Upper lobe of left lung (tissue), 4 donors: ENCODE results near the gene GBP5.

Source experiments
- EP300 ChIP-seq, 4 donors: sonication (generic); formaldehyde crosslinking; IDR thresholded peaks; one replicate each; pipeline ENCODE4 v1.5.1; 2017; ENCODE audit warnings: antibody characterized with exemption in 4 of 4, control low read depth in 2 of 4
- POLR2A ChIP-seq, 4 donors: fragments of 450-650 bp; IDR thresholded peaks; one replicate each; pipeline ENCODE4 v1.5.1; 2016 to 2017; ENCODE audit warnings: antibody characterized with exemption in 4 of 4, mild to moderate bottlenecking in 2 of 4
- POLR2AphosphoS5 ChIP-seq, 2 donors: sonication (generic); formaldehyde crosslinking; IDR thresholded peaks; one replicate each; pipeline ENCODE4 v1.5.1; 2017; ENCODE audit warnings: antibody characterized with exemption in 2 of 2
- TF ChIP-seq, protein P1 (sequence below), 6 experiments: fragments of 450-650 bp in 4 of 6; fragments of 200-600 bp in 2 of 6; sonication (generic) in 2 of 6; IDR thresholded peaks; one replicate each; pipeline ENCODE4 v1.5.1; 2016 to 2019; ENCODE audit warnings: antibody characterized with exemption in 6 of 6

DNA sequence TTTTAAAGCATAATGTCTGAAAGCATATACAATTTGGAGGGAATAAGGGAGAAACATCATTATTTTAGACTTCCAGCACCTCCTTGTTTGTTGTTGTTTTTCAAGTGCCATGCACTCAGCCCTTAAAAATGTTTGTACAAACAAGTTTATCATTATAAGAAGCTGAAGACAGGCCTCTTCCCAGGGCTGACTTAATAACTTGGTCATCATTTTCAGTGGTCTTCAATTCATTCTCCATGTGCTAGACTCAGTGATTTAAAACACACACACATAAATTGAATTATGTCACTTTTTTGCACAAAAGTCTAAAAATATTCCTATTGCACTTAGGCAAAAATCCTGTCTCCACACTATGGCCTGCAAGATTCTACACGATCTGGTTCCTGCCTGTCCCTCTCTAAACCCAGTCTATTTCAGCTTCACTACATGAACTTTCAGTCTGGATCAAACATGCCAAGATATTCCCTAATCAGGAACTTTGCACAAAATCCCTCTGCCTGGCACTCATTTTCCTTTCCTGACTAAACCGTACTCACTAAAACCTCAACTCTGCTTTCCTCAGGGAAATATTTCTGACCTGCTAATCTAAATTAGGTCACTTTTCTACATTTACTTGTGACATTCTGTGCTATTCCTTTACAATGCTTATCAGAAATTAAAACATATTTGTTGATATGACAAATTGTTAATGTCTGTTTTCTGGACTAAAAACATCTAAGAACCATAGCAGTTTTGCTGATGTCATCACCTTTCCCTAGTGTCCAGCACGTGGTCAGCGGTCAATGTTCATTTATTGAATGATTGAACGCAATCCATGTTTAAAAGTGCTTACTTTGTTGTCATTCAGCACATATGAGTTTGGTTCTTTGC, 14.8 kb upstream of the GBP5 start:
- TF ChIP-seq, protein P1, sequence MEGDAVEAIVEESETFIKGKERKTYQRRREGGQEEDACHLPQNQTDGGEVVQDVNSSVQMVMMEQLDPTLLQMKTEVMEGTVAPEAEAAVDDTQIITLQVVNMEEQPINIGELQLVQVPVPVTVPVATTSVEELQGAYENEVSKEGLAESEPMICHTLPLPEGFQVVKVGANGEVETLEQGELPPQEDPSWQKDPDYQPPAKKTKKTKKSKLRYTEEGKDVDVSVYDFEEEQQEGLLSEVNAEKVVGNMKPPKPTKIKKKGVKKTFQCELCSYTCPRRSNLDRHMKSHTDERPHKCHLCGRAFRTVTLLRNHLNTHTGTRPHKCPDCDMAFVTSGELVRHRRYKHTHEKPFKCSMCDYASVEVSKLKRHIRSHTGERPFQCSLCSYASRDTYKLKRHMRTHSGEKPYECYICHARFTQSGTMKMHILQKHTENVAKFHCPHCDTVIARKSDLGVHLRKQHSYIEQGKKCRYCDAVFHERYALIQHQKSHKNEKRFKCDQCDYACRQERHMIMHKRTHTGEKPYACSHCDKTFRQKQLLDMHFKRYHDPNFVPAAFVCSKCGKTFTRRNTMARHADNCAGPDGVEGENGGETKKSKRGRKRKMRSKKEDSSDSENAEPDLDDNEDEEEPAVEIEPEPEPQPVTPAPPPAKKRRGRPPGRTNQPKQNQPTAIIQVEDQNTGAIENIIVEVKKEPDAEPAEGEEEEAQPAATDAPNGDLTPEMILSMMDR (IDR thresholded peaks at IDR 0.05), result no peak
- TF ChIP-seq POLR2A (IDR thresholded peaks at IDR 0.05), result no peak
- TF ChIP-seq EP300 (IDR thresholded peaks at IDR 0.05), result no peak
- no peak for TF ChIP-seq POLR2AphosphoS5 (IDR thresholded peaks at IDR 0.05)
